Stimulated activated CD4-positive, alpha-beta T cell treated with anti-CD3 and anti-CD28 coated beads, Interleukin-2, amount 100 ng/mL, for 4 hours (primary cell): ENCODE data around the gene GREB1L.
"Not testable (repeated sequence)": the region's sequence is repeated elsewhere in the genome, so short reads cannot be mapped to it uniquely, and the experiment has no call there.

Experiments used
- DNase-seq: peaks from one replicate; pipeline ENCODE4 v3.0.0-alpha.2; 2020; ENCODE audit warnings: low read depth

The GREB1L gene

DNA sequence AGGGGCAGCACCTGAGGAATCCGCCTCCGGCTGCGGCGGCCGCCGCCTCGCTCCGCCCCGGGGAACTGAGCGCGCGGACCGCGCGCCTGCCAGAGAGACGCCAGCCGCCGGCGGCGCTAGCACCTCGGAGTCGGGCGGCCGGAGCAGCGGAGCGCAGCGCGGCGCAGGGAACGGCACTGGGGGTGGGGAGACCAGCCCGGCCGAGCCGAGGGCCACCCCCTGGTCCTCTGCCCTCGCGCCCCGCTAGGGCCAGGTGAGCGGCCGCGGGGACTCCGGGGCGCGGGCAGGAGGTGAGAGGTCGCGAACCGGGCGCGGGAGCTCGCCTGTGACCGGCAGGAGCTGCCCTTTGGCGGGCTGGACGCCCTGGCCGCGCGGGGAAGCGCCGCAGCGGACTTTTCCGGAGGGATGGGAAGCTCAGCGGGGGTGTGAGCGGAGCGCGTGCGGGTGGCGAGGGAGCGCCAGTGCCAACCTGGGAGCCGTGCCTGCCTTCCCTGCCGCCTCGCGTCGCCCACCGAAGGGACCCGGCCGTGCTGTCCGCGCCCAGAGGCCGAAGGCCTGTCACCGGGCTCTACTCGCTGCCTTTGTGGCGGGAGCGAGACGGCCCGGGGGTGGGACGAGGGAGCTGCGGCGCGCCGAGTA is at the start of gene GREB1L:
Gene GREB1L (plus strand): TSS at position 92 of the 639 bp plus-strand sequence. CDS start 141,287 bp downstream, outside the sequence.
- no peak for DNase-seq

DNA sequence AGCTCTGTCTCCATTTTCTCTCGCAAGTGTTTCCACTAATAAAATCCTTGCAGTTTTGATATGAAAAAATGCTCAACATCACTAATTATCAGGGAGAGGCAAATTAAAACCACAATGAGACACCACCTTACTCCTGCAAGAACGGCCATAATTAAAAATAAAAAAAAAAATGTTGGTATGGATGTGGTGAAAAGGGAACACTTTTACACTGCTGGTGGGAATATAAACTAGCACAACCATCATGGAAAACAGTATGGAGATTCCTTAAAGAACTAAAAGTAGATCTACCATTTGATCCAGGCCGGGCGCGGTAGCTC is 49.8 kb upstream of the GREB1L start:
- no peak for DNase-seq

DNA sequence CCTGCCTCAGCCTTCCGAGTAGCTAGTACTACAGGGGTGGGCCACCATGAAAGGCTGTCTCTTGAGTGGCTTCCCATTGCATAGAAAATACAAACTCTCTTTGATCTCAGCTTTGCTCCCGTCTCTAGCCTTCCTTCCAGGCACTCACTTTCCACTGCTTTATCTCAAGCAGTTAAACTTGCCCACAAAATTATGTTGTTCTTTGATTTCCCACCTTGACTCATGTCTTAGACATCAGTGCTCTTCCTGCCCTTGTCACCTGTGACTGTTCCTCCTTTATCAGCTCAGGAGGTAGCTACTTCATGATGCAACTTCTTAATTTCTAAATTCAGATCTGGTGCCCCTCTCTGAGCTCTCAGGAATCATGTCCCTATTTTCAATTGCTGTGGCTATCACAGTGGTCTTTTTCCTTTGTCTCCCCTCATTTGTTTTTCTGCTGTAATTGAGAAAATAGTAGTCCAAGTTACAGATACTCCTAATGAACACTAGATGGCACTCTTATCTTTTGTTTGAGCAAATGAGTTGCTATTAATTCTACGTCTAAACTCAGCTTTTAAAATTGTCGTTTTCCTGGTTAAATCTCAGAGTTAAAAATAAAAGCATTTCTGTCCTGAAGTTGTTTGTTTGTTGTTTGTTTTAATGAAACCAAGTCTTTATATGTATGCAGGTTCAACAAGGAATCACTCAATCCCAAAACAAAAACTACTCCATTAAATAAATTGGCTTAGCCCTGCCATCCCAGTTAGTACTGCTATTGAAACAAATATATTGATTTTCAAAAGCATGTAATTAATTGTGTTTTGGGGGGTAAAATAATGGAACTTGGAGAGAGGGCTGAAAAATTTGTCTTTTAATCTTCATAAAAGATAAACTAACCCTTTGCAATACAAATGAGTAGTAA is 46.9 kb upstream of the GREB1L start:
- no peak for DNase-seq

DNA sequence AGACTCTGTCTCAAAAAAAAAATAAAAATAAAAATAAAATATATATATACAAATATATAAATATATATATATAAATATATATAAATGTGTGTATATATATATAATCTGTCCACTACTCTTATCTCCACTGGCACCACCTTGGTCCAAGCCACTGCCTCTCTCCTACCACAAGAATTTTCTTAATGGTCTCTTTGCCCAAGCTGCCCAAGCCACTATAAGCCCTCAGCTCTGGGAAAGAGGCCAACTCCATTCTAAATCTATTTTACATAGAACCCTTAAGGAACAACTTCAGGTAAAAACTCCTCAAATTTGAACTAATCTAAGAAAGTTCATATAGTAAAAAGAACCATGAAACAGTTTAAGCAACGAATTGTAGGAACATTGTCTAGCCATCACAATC is 45.6 kb upstream of the GREB1L start:
- DNase-seq = no peak

DNA sequence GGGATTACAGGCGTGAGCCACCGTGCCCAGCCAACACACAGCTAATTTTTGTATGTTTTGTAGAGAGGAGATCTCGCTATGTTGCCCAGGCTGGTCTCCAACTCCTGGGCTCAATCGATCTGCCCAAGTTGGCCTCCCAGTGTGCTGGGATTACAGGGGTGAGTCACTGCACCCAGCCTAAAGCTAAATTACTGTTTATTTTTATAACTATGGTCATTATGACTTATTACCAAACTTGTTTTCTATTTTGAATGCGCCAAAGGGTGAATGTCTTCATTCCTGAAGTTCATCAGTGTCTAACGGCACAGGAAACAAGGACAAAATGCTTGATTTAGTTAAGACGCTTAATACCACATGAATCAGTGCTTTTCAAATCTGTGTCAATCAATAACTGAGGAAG is 38.9 kb upstream of the GREB1L start:
- DNase-seq = no peak

DNA sequence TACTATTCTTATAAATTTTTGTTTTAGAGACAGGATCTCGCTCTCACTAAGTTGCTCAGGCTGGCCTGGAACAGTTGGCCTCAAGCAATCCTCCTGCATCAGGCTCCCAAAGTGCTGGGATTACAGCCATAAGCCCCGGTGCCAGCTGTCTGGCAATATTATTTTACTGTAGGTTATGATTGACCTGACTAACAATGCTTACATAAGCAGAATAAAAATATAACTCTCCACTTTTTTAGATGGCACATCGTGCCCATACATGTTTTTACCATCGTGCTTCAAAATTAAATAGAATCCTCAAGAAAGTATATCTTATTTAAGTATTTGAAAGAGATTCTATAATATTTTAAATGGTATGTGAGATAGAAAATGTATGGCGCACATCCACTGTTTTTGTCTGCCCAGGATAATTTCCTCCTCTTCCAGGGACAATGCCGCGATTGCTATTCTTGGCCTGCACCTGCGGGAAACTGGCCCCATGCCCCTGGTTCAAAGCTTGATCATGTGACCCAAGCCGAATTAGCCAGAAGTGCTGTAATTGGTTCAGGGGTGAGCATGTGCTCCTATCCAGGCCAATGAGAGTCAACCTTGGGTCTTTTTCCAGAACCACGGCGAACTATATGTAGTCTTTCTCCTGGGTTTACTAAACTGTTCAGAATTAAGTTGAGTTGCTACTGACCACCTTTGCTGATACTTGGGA is 38.3 kb upstream of the GREB1L start:
- no peak for DNase-seq

DNA sequence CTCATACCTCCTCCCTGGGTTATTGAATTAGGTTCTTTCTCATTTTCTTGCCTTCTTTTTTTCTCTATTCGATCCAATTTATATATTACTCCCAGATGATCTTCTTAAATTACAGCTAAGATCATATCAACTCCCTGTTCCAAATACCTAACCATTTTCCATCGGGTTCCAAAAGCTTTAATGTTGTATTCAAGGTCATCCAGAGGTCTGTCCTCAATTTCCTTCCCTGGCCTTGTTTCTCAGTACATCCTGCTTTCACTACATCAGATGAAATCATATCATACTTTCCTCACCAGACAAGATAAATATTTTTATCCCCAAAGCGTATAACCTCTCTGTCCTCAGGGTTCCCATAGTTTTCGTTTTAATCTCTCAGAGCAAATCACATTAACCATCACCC is 36.3 kb upstream of the GREB1L start:
- no peak for DNase-seq

DNA sequence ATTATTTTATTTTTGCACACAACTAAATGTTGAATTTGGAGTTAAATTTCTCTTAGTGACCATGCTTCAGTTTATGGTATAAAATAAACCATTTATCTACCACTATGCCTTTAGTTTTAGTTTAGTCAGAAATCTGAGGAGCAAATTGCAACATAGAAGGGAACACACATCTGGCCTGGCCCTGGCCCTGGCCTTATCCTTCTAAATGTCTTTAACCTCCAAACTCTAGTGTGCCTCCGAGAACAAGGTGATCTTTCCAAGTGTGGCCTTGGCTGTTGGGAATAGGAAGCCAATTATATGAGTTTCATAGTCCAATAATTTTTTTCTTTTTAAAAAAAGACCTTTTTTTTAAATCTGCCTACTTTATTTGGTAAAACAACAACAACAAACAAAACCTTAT is 31.8 kb upstream of the GREB1L start:
- no peak for DNase-seq

DNA sequence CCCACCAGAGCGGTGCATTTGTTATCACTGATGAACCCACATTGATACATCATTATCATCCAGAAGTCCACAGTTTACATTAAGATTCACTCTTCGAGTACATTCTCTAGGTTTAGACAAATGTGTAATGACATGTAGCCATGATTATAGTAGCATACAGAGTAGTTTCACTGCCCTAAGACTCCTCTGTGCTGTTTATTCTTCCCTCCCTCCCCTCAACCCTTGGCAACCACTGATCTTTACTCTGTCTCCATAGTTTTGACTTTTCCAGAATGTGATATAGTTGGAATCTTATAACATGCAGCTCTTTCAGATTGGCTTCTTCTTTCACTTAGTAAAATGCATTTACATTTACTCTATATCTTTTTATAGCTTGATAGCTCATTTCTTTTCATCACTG is 31.2 kb upstream of the GREB1L start:
- DNase-seq = no peak

DNA sequence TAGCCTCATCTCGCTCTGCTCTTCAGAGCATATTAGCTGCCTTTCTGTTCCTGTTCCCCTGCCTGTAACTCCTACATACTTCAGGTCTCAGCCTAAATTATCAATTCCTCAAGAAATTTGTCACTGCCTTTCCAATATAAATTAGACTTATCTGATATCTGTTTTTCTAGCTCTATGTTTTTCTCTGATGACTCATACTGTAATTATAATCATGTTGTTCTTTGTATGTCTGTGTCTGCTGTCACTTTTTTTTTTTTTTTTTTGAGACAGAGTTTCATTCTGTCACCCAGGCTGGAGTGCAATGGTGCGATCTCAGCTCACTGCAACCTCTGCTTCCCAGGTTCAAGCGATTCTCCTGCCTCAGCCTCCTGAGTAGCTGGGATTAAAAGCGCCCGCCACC is 27.6 kb upstream of the GREB1L start:
- DNase-seq = not testable (repeated sequence)

DNA sequence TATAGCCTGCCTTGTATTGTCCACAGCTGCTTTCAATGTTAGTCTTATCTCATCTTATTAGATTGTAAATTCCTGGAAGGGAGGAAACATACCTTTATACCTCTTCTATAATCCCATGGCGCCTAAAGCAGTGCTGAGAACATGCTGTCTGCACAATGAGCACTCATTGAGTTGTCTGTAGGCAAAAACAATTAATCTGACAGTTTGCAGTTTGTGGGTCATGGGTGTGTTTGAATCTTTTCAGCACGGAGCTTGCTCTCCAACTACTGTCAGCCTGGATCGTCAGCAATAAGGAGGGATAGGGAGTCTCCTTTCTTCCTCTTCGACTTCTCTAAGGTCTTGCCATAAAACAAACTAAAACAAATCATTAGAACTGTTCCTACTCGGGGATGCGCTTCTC is 26.5 kb upstream of the GREB1L start:
- no peak for DNase-seq

DNA sequence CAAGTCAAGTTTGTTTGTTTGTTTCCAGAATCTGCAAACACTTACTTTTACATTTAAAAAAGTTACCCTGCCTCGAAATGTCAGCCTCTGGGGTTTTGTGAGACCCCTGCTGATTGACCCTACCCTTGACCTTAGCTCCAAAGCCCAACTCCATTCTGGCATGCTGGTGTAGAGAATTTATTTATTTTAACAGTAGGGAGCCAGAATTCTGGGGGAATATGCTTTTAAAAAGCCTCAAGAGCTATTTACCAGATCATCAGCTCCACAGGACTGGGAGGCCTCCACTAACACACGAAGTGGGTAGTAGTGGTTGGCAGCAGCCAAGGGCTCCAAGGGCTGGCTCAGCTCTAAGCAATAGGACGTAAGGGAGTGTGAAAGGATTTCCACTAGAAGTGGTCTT is 23.2 kb upstream of the GREB1L start:
- no peak for DNase-seq

DNA sequence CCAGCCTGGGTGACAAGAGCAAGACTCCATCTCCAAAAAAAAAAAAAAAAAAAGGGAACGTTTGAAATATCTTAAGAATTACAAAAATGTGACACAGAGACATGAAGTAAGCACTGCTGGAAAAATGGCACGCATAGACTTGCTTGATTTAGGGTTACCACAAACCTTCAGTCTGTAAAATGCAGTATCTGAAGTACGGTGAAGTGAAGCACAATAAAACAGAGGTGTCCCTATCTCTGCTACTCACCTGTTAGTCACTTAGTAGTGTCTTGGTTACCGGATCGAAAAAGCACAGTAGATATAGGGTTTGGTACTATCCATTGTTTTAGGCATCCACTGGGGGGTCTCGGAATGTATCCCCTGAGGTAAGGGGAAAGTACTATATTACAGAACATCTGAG is 11.6 kb upstream of the GREB1L start:
- no peak for DNase-seq

DNA sequence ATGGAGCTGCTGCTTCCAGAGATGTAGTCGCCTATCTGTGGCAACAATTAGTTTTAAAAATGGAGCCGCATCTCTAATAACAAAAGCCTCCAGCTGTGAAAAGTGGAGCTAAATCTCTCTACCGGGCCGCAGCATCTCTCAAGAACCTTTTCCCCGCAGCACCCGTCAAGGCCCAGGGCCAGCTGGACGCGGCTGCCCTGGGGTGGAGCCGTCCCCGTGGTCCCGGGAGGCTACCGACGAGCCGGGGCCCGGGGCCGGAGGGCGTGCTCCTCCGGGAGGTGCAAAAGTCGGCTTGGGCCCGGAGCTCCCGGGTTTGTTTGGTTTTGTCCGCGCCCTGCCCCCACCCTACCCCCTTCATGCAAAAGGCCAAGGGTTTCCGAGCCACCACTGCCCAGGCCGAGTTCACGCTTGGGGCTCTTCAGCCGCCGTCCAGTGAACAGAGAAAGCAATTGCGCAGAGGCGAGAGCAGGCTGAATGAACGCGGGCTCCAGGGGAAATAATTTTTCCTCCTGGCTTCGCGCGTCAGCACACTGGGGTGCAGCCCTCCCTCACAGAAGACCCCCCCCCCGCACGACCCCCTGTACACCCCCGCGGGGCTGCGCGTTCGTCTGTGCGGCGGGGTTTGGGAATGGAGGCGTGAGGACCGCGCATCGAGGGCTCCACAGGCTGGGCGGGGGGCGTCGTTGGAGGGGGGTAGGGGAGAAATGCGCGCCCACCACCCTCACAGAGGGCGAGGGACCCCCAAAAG is 557 bp upstream of the GREB1L start:
- no peak for DNase-seq

DNA sequence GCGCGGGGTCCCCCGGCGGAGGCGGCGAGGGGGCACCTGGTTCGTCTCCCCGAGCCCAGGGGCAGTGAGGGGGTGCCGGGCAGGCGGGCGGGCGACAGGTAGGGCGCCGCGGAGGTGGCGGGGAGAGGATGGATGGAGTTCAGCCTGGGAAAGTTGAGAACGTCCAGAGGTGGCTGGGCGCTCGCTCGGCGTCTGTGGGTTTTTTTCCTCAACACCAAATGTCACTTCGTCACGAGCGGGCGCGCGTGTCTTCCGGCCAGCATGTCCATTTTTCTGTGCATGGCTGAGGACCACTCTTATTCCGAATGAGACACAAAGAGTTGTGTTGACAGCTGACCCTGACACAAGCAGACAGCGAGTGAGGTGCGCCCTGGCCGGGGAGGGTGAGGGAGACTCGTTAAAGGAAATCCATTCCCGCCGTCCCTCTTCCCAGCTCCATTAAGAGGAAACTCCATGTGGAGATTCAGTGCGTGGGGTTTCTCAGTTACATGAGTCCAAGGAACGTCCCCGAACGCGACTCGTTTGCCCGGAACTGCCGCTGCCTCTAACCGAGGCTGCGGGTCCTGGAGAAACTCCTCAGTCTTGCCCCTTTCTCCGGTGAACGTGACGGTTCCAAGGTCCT is 859 bp downstream of the GREB1L start:
- DNase-seq = no peak

DNA sequence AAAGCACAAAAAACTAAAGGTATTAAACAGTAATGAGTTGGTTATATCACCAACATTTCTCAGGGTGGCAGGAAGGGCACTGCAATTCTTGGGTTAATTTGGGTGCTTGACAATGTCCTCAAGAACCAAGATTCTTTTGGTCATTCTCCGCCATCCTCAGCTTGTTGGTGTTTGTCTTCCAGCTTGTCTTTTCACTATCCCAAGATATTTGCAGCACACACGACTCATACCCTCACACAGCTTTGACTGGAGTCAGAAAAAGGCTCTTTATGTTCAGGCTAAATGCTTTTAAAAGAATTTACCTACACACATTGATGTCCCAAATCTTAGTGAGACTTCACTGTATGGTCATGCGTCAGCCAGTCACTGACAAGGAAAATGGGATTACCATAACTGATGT is 12.5 kb downstream of the GREB1L start:
- no peak for DNase-seq

DNA sequence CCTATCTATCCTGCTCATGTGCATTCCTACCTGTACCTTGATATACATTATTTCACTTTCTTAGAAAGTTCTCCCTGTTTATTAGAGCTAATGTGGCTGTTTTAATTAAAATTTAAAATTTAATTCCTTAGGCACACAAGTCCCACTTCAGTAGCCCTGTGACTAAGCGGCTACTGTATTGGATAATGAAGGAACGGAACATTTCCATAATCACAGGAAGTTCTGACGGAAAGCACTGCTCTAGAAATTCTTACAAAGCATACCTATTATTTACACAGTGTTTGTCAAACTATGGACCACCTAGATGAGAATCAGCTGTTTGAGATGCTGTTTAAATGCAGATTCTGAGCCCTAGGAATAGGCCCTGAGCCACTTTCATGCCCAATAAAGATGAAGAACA is 13.2 kb downstream of the GREB1L start:
- DNase-seq = no peak

DNA sequence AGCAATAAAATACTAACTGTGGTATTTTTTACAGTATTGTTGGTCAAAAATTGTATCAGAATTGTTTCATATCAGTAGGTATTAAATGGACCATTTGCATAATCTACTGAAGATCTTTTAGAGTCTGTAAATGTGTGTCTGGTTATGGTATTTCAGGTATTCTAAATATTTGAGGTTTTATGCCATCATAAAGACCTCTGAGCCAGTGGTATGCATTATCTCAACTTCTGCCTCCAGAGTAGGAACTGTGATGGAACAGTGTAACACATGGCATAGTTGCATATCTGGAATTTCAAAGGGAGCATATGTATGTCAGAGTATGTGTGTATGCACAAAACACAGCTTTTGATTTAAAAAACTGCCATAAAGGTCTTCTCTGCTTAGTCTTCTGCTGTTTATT is 15.4 kb downstream of the GREB1L start:
- no peak for DNase-seq

DNA sequence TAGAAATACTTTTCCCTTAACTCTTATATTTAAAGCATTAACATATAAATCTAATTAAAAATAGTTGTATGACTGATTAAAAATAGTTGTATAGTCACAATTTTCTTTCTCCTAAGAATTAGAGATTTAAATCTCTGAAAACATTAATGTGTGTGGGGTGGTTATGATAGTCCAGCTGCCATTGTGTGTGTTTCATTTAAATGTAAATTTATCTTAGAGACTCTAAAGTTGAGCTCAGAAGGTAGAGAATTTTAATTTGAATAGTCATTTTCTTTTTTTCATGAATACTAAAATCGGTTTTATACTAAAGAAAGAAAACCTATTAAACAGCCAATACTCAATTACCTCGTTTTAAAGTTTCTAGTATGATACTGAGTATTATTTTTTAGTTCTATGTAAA is 18.6 kb downstream of the GREB1L start:
- no peak for DNase-seq

DNA sequence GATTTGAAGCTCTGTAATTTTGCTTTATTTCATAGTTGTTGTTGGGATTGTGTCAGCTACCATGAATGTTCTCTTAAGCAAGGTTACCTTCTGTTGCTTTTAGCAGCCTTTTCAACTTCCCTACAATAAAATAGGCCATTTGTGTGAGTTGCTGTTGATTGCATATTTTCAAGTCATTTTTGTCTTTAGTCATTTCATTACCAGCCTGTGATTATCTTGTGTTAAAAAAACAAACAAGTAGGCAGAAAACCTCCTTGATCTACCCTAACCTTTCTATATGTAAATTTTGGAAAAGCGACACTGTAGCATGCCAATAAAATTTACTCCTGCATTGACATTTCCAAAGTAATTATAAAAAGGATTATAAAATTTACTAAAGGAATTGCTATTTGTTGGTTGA is 19.3 kb downstream of the GREB1L start:
- no peak for DNase-seq

DNA sequence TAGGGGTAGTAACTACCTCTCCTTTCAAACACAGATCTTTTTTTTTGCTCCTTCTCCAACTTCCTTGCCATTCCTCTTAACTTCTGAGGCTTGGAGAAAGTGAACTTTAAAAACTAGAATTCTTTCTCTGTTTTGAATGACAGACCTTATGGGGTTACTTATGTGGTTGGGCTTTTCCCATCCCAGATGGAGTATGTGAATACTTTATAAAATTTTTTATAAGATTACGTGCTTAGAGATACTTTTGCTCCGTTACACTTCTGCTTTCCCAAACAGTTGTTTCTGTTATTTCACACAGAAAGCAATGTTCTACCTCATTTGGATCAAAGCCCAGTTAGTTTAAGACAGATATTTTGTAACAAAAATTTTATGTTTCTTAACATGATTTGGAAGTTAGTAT is 20.2 kb downstream of the GREB1L start:
- DNase-seq = no peak

DNA sequence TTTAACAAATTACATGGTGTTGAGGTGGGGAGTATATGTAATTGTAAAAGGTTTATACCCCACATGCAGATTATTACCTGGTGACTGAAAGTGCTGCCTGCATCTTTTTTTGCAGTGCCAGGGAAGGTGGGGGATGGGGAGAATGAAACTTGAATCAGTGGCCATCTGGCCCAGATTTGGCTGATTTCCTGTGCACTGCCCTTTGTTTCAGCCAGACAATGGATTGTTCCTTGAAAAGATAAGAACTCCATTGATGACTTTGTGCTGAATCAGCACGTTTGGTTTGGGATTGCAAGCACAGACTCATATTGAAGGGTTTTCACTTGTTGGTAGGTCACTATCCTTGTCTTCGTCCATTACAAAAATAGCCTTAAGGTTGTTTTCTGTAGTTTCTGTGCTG is 20.9 kb downstream of the GREB1L start:
- no peak for DNase-seq
